ENCODE measurements around the gene GTF3C2.

DNA sequence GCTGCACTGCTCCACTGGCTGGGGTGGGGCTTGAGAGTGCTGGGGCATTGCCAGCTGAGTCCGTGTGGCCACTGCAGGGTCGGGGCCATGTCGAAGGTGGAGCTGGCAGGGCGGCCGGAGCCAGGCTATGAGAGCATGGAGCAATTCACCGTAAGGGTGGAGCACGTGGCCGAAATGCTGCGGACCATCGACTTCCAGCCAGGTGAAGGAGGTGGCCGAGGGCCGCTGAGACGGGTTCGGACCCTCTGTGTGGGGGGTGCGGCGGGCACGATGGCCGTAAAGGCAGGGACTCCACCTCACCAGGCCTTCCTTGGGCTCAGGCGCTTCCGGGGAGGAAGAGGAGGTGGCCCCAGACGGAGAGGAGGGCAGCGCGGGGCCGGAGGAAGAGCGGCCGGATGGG is 50.4 kb downstream of the GTF3C2 start:
- TF ChIP-seq POLR2A (IDR thresholded peaks at IDR 0.05): no peak
- TF ChIP-seq, protein P1, sequence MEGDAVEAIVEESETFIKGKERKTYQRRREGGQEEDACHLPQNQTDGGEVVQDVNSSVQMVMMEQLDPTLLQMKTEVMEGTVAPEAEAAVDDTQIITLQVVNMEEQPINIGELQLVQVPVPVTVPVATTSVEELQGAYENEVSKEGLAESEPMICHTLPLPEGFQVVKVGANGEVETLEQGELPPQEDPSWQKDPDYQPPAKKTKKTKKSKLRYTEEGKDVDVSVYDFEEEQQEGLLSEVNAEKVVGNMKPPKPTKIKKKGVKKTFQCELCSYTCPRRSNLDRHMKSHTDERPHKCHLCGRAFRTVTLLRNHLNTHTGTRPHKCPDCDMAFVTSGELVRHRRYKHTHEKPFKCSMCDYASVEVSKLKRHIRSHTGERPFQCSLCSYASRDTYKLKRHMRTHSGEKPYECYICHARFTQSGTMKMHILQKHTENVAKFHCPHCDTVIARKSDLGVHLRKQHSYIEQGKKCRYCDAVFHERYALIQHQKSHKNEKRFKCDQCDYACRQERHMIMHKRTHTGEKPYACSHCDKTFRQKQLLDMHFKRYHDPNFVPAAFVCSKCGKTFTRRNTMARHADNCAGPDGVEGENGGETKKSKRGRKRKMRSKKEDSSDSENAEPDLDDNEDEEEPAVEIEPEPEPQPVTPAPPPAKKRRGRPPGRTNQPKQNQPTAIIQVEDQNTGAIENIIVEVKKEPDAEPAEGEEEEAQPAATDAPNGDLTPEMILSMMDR (IDR thresholded peaks at IDR 0.05): no peak

All from adrenal gland (tissue), 5 donors.